Hematopoietic multipotent progenitor cell treated with erythropoietin and hydrocortisone succinate and interleukin-3 and kit ligand, for 4 days (in vitro differentiated cells): ENCODE measurements around the gene DLST.

Experiments
- DNase-seq: peaks from one replicate; pipeline ENCODE4 v3.0.0-alpha.2; 2015

DLST gene

GRCh38 chr14:74881431-74882102 is at the start of gene DLST:
TSS of gene DLST (plus strand) at chr14:74881916. CDS start at chr14:74881954, 38 bp downstream.
- peak; percentile 94 for DNase-seq

- no peak for DNase-seq
Observed at GRCh38 chr14:74832849-74833248, 48.9 kb upstream of the DLST start.

- DNase-seq: no peak
Observed at GRCh38 chr14:74834692-74835392, 46.9 kb upstream of the DLST start.

GRCh38 chr14:74835645-74836250 is 46.0 kb upstream of the DLST start:
- no peak for DNase-seq

GRCh38 chr14:74836251-74836960 is 45.3 kb upstream of the DLST start:
- no peak for DNase-seq

GRCh38 chr14:74838166-74838565 is 43.5 kb upstream of the DLST start:
- DNase-seq: no peak

GRCh38 chr14:74840603-74841030 is 41.1 kb upstream of the DLST start:
- DNase-seq: no peak

GRCh38 chr14:74841230-74842207 is 40.2 kb upstream of the DLST start:
- peak; percentile 62 for DNase-seq

- no peak for DNase-seq
Observed at GRCh38 chr14:74843653-74844052, 38.1 kb upstream of the DLST start.

- DNase-seq: no peak
Observed at GRCh38 chr14:74846168-74846567, 35.5 kb upstream of the DLST start.

- no peak for DNase-seq
Observed at GRCh38 chr14:74846968-74847665, 34.6 kb upstream of the DLST start.

- DNase-seq: peak; percentile 40
Observed at GRCh38 chr14:74848768-74849167, 32.9 kb upstream of the DLST start.

- DNase-seq: no peak
Observed at GRCh38 chr14:74852922-74853530, 28.7 kb upstream of the DLST start.

GRCh38 chr14:74853581-74853980 is 28.1 kb upstream of the DLST start:
- DNase-seq: peak; percentile 49

GRCh38 chr14:74855021-74855420 is 26.7 kb upstream of the DLST start:
- no peak for DNase-seq

- no peak for DNase-seq
Observed at GRCh38 chr14:74855945-74856344, 25.8 kb upstream of the DLST start.

GRCh38 chr14:74856366-74856765 is 25.4 kb upstream of the DLST start:
- no peak for DNase-seq

GRCh38 chr14:74858022-74858421 is 23.7 kb upstream of the DLST start:
- DNase-seq: no peak

- DNase-seq: no peak
Observed at GRCh38 chr14:74859757-74860552, 21.8 kb upstream of the DLST start.
